ENCODE data around the gene APPBP2. TPM values are rescaled to one million over a fixed set of nuclear protein-coding genes. Genes with fewer than 3 reads are reported as not detected.

APPBP2 gene
- total RNA-seq, 6 experiments from 2014 or later: 51.5 to 65.9 (median 58.8) TPM

- H3K4me1 Mint-ChIP-seq (ENCODE audit: low read depth): peaks cover 20% of the 10 kb centered on the region
- H3K27me3 Mint-ChIP-seq (ENCODE audit: insufficient read depth): no peaks in the 10 kb centered on the region
- H3K27ac Mint-ChIP-seq: no peak overlapping the region
- no peak for DNase-seq
- peaks cover 26% of the 10 kb centered on the region for H3K36me3 Mint-ChIP-seq (ENCODE audit: low read depth)
- no peak for TF ChIP-seq CTCF (IDR thresholded peaks at IDR 0.05)
- no peak overlapping the region for H3K4me3 Mint-ChIP-seq
- H3K9me3 Mint-ChIP-seq: no peaks in the 10 kb centered on the region
Measured at GRCh38 chr17:60514500-60514899, 11.5 kb downstream of the APPBP2 start.

- Mint-ChIP-seq H3K27me3 (ENCODE audit: insufficient read depth) (no peaks in the 10 kb centered on the region), H3K9me3 (no peaks in the 10 kb centered on the region)
Measured at GRCh38 chr17:60514053-60514452, 12.0 kb downstream of the APPBP2 start.

DNA sequence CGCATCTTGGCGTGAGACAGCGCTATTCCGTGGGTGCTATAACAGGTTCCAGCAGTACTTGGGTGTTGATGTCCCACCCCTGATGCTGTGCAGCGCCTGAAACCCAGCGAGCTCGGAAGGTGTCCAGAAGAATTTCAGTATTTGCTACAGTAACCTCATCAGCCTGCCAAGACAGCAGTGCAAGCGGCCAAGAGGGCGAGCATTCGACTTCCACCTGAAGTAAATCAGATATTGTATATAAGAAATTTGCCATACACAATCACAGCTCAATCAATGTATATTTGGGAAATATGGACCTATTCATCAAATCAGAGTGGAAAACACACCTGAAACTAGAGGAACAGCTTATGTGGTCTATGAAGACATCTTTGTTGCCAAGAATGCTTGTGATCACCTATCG is 13.0 kb downstream of the APPBP2 start:
- H3K4me3 Mint-ChIP-seq: no peak overlapping the region
- no peaks in the 10 kb centered on the region for H3K9me3 Mint-ChIP-seq
- no peak for TF ChIP-seq CTCF (IDR thresholded peaks at IDR 0.05)
- peaks cover 20% of the 10 kb centered on the region for H3K4me1 Mint-ChIP-seq (ENCODE audit: low read depth)
- H3K36me3 Mint-ChIP-seq (ENCODE audit: low read depth): peaks cover 25% of the 10 kb centered on the region
- H3K27ac Mint-ChIP-seq: no peak overlapping the region
- no peaks in the 10 kb centered on the region for H3K27me3 Mint-ChIP-seq (ENCODE audit: insufficient read depth)
- DNase-seq: no peak

More at GRCh38 chr17:60514053-60514452, 12.0 kb downstream of the APPBP2 start:
- H3K36me3 Mint-ChIP-seq (ENCODE audit: low read depth): peaks cover 26% of the 10 kb centered on the region
- no peak for DNase-seq
- no peak overlapping the region for H3K4me3 Mint-ChIP-seq
- H3K4me1 Mint-ChIP-seq (ENCODE audit: low read depth): peaks cover 20% of the 10 kb centered on the region
- no peak for TF ChIP-seq CTCF (IDR thresholded peaks at IDR 0.05)
- no peak overlapping the region for H3K27ac Mint-ChIP-seq

- no peak for TF ChIP-seq CTCF (IDR thresholded peaks at IDR 0.05)
- Mint-ChIP-seq H3K27me3 (ENCODE audit: insufficient read depth) (no peaks in the 10 kb centered on the region), H3K9me3 (no peaks in the 10 kb centered on the region), H3K4me3 (no peak overlapping the region), H3K27ac (no peak overlapping the region), H3K36me3 (ENCODE audit: low read depth) (peaks cover 22% of the 10 kb centered on the region), H3K4me1 (ENCODE audit: low read depth) (peaks cover 39% of the 10 kb centered on the region)
- no peak for DNase-seq
Measured at GRCh38 chr17:60510723-60511122, 15.3 kb downstream of the APPBP2 start.

GRCh38 chr17:60510031-60510430 is 16.0 kb downstream of the APPBP2 start:
- peaks cover 41% of the 10 kb centered on the region for H3K4me1 Mint-ChIP-seq (ENCODE audit: low read depth)
- H3K36me3 Mint-ChIP-seq (ENCODE audit: low read depth): peaks cover 22% of the 10 kb centered on the region
- no peak for DNase-seq
- no peak for TF ChIP-seq CTCF (IDR thresholded peaks at IDR 0.05)
- H3K27ac Mint-ChIP-seq: no peak overlapping the region
- H3K27me3 Mint-ChIP-seq (ENCODE audit: insufficient read depth): no peaks in the 10 kb centered on the region
- no peak overlapping the region for H3K4me3 Mint-ChIP-seq
- H3K9me3 Mint-ChIP-seq: no peaks in the 10 kb centered on the region

Data from HFFc6 (cell line).